GM19467 (cell line): ENCODE data around the gene LYRM4.

Source experiments
- ATAC-seq: cut with Tn5 transposase; IDR thresholded peaks from one replicate; pipeline ENCODE4 v1.9.1; 2021; ENCODE audit warnings: mild to moderate bottlenecking, moderate library complexity; ENCODE audit not compliant: unreplicated experiment

The LYRM4 gene

GRCh38 chr6:5102267-5102970 is 158.3 kb downstream of the LYRM4 start:
- no peak for ATAC-seq

- no peak for ATAC-seq
Measured at GRCh38 chr6:5100806-5101205, 159.9 kb downstream of the LYRM4 start.

- no peak for ATAC-seq
Measured at GRCh38 chr6:5099537-5099936, 161.2 kb downstream of the LYRM4 start.

GRCh38 chr6:5098501-5099270 is 162.1 kb downstream of the LYRM4 start:
- ATAC-seq = no peak

GRCh38 chr6:5096482-5096881 is 164.3 kb downstream of the LYRM4 start:
- no peak for ATAC-seq

- ATAC-seq = peak; percentile 72
Measured at GRCh38 chr6:5095236-5095635, 165.5 kb downstream of the LYRM4 start.

- ATAC-seq = no peak
Measured at GRCh38 chr6:5094327-5094726, 166.4 kb downstream of the LYRM4 start.

- no peak for ATAC-seq
Measured at GRCh38 chr6:5093231-5094015, 167.3 kb downstream of the LYRM4 start.

- no peak for ATAC-seq
Measured at GRCh38 chr6:5091210-5092069, 169.3 kb downstream of the LYRM4 start.

GRCh38 chr6:5090603-5091002 is 170.1 kb downstream of the LYRM4 start:
- no peak for ATAC-seq

GRCh38 chr6:5089481-5090438 is 171.0 kb downstream of the LYRM4 start:
- no peak for ATAC-seq

- no peak for ATAC-seq
Measured at GRCh38 chr6:5088780-5089179, 172.0 kb downstream of the LYRM4 start.

- no peak for ATAC-seq
Measured at GRCh38 chr6:5087389-5087788, 173.4 kb downstream of the LYRM4 start.

GRCh38 chr6:5086294-5086890 is 174.4 kb downstream of the LYRM4 start:
- ATAC-seq = no peak

GRCh38 chr6:5085648-5086293 is 175.0 kb downstream of the LYRM4 start:
- ATAC-seq = no peak

GRCh38 chr6:5084781-5085647 is 175.7 kb downstream of the LYRM4 start, which contains the start of gene PPP1R3G:
TSS of gene PPP1R3G (plus strand) at chr6:5085341. CDS start at chr6:5085486, 145 bp downstream.
- no peak for ATAC-seq

- no peak for ATAC-seq
Measured at GRCh38 chr6:5084360-5084780, 176.4 kb downstream of the LYRM4 start.
